Lung (tissue), 13 donors: Measurements from ENCODE around the gene UBXN4. TPM values are rescaled to one million over a fixed set of nuclear protein-coding genes. Genes with fewer than 3 reads are reported as not detected.

Experiments
- ATAC-seq: fragments of 200-7000 bp; cut with Tn5 transposase; one replicate; pipeline ENCODE4 v1.9.1; 2020; ENCODE audit warnings: moderate number of reproducible peaks; ENCODE audit not compliant: insufficient read depth, low FRiP score
- DNase-seq, 3 donors: peaks; one replicate each; pipeline ENCODE4 v3.0.0-alpha.2; 2013 to 2017
- H3K27ac ChIP-seq, 2 donors: one replicate each; pipeline ENCODE4 v1.5.1; 2013; ENCODE audit warnings: mild to moderate bottlenecking in 2 of 2, moderate library complexity in 2 of 2, control low read depth in 1 of 2, inconsistent platforms in 1 of 2, low read depth in 1 of 2, low read length in 1 of 2
- H3K27me3 ChIP-seq, 3 donors: one replicate each; pipeline ENCODE4 v1.5.1; 2013; ENCODE audit warnings: low read length in 2 of 3; ENCODE audit not compliant: control insufficient read depth in 3 of 3, insufficient read depth in 3 of 3
- H3K36me3 ChIP-seq, 4 donors: one replicate each; pipeline ENCODE4 v1.5.1; 2013; ENCODE audit warnings: low read length in 4 of 4, mild to moderate bottlenecking in 1 of 4, moderate library complexity in 1 of 4; ENCODE audit not compliant: control insufficient read depth in 4 of 4, insufficient read depth in 4 of 4
- H3K4me1 ChIP-seq, 5 donors: one replicate each; pipeline ENCODE4 v1.5.1; 2013; ENCODE audit warnings: low read length in 5 of 5, mild to moderate bottlenecking in 2 of 5, moderate library complexity in 1 of 5; ENCODE audit not compliant: control insufficient read depth in 5 of 5, insufficient read depth in 5 of 5
- H3K4me3 ChIP-seq: one replicate; pipeline ENCODE4 v1.5.1; 2013; ENCODE audit warnings: mild to moderate bottlenecking, control low read depth, moderate library complexity
- H3K9ac ChIP-seq, 2 donors: one replicate each; pipeline ENCODE4 v1.5.1; 2013; ENCODE audit warnings: low read length in 2 of 2, control low read depth in 1 of 2; ENCODE audit not compliant: insufficient read depth in 1 of 2
- H3K9me3 ChIP-seq, 4 donors: one replicate each; pipeline ENCODE4 v1.5.1; 2013; ENCODE audit warnings: low read length in 3 of 4, mild to moderate bottlenecking in 1 of 4, moderate library complexity in 1 of 4; ENCODE audit not compliant: control insufficient read depth in 4 of 4, insufficient read depth in 3 of 4
- WGBS, 2 donors: extraction: QIAGEN DNeasy Blood & Tissue Kit; methylation state at CpG; one replicate each; pipeline ENCODE4 v1.1.7; 2013; 5-methylcytosine and 5-hydroxymethylcytosine counted together
- polyA plus RNA-seq, 2 donors: library from polyadenylated mRNA; stranded (reverse); fragments of 200-250 nt; gene quantifications; one replicate each; pipeline ENCODE4 v1.2.1, GENCODE V29; 2013
- small RNA-seq: library from RNA; depleted of rRNA; stranded (forward); fragments of <200 nt; gene quantifications from one replicate; pipeline ENCODE3, GENCODE V24; 2014; ENCODE audit warnings: low replicate concordance
- total RNA-seq, 2 donors: library from RNA; depleted of rRNA in 1 of 2; stranded (reverse); fragments of >200 nt in 1 of 2; gene quantifications; one replicate each; pipeline ENCODE4 v1.2.1, GENCODE V29; 2014 to 2021
- TF ChIP-seq, protein P1 (sequence below): IDR thresholded peaks from 2 replicates; pipeline ENCODE4 v1.5.1; 2012; ENCODE audit warnings: mild to moderate bottlenecking; ENCODE audit errors: control extremely low read depth, extremely low read depth
- donor health status: control.
- donor health status: control.
- donor health status: Bipolar disorder and iron deficiency.
- donor health status: healthy.
- donor health status: DM: yes; HTN: yes; CAD: no.

UBXN4 gene
- total and polyA plus RNA-seq, 4 donors, result 39.7 to 121 (median 65.9) TPM

DNA sequence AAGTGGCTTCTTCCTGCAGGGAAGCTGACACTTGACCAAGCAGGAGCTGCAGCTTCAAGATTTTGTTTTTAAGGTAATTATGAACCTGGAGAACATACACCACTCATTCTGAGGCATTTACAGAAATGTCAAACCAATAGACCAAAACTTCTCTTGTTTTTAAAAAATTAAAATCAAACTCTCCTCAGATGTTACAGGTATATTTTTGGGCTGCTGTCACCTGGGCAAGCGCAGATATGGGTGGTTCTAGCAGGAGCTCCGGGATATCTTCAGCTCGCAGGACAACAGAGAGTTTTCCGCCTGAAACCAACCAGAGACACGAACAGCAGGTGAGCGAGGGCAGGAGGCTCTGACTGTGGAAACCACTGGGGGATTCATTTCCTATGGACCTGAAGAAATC, 91.2 kb downstream of the UBXN4 start:
- 95 to 97% methylated on average over 6 of the region's 6 CpGs for WGBS, 2 donors
- Histone ChIP-seq H3K27me3 (no peaks in the 10 kb centered on the region), H3K9me3 (no peaks in the 10 kb centered on the region), H3K9ac (no peak overlapping the region), H3K4me3 (no peak overlapping the region), H3K27ac (no peak overlapping the region), H3K36me3 (no peaks in the 10 kb centered on the region), H3K4me1 (no peaks in the 10 kb centered on the region)
- DNase-seq (no peak), ATAC-seq (no peak)
- TF ChIP-seq, protein P1, sequence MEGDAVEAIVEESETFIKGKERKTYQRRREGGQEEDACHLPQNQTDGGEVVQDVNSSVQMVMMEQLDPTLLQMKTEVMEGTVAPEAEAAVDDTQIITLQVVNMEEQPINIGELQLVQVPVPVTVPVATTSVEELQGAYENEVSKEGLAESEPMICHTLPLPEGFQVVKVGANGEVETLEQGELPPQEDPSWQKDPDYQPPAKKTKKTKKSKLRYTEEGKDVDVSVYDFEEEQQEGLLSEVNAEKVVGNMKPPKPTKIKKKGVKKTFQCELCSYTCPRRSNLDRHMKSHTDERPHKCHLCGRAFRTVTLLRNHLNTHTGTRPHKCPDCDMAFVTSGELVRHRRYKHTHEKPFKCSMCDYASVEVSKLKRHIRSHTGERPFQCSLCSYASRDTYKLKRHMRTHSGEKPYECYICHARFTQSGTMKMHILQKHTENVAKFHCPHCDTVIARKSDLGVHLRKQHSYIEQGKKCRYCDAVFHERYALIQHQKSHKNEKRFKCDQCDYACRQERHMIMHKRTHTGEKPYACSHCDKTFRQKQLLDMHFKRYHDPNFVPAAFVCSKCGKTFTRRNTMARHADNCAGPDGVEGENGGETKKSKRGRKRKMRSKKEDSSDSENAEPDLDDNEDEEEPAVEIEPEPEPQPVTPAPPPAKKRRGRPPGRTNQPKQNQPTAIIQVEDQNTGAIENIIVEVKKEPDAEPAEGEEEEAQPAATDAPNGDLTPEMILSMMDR, result no peak

Small RNAs within 50 kb of the gene (small RNA-seq; reads per million reads assigned to genes)
- gene RF00019, result not detected

Other genes with a start within 250 kb of the UBXN4 start
- gene ZRANB3, start 210.6 kb upstream of the UBXN4 start, total RNA-seq, result 10 to 100 TPM in 1 of 2 donors, 1 to 10 TPM in 1; 5.1 to 14.9 TPM
- 1 to 10 TPM; 1.3 to 1.6 TPM for gene ZRANB3, start 210.6 kb upstream of the UBXN4 start, polyA plus RNA-seq
- 10 to 100 TPM; 16.7 to 27.8 TPM for gene R3HDM1, start 210.4 kb upstream of the UBXN4 start, total RNA-seq
- gene R3HDM1, start 210.4 kb upstream of the UBXN4 start, polyA plus RNA-seq, result 1 to 10 TPM; 5.4 to 9.7 TPM
- gene LCT, start 95.3 kb downstream of the UBXN4 start, total RNA-seq, result under 1 TPM in 1 of 2 donors, not detected in 1; 0.06 TPM
- gene LCT, start 95.3 kb downstream of the UBXN4 start, polyA plus RNA-seq, result under 1 TPM; 0.01 to 0.02 TPM
- gene MCM6, start 134.6 kb downstream of the UBXN4 start, total RNA-seq, result 10 to 100 TPM; 13.5 to 15.6 TPM
- 1 to 10 TPM; 6.8 to 8.9 TPM for gene MCM6, start 134.6 kb downstream of the UBXN4 start, polyA plus RNA-seq
- 10 to 100 TPM; 47.2 to 77.9 TPM for gene DARS1, start 243.8 kb downstream of the UBXN4 start, total RNA-seq
- gene DARS1, start 243.8 kb downstream of the UBXN4 start, polyA plus RNA-seq, result 10 to 100 TPM; 50.9 to 66.5 TPM